CD4-positive, alpha-beta T cell treated with Interferon alpha-2 for 1 hour (primary cell): Measurements from ENCODE around the gene PAH.

Experiments
- DNase-seq, 2 donors: peaks; one replicate each; pipeline ENCODE4 v3.0.0-alpha.2; 2020 to 2022

PAH gene

DNA sequence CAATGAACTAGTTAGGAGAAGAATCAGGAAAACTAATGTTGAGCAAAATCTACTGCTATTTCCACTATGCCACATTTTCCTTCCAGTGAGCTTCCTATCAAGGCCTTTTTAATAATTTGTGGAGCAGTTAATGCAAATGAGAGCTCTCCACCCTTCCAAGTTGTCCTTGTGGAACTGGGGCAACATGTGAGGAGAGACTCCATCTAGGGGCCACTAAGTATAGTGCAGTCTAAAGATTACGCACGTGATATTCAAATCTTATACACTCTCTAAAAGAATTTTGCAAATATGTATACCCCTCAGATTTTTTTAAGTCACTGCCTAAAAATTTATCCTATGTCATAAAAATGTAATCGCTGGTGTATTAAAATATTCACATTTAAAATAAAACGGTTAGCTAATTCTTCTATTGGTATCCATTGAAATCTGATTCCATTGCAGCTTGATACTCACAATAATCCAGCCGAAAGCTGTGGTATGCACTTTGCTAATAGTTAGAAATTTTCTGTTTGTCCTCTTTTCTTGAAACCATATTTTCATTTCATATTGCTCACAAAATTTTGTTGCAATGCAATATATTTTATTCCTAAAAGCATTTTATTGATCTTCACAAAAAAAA is 100.1 kb downstream of the PAH start:
- DNase-seq = no peak

DNA sequence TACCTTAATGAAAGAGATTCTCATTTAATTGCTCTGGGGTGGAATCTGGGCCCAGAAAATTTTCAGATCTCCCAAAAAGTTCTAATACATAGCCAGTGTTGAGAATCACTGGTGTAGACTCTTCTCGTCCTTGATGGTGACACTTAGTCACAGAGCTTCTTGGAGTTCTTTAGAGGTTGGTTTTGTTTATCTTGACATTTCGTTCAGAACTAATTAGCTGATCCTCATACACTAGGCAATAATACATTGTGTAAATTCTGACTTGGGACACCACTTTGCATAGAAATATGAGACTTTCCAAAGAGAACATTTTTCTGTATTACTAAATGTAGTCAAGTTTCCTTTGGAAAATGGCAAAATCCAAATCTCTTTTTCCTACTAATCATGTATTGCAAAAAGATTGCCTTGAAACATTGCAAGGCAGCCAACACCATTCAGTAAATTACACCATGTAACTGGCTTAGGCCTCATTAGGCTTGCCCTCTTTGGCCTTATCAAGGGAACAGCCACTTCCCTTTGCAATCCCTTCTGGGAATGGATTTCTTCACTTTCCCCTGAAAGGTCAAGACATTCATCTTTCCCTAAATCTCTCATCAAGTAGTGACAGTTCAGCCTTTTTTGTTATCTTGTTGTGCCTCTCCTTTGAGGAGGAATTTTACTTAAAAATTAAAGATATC is 102.2 kb downstream of the PAH start:
- DNase-seq = no peak

DNA sequence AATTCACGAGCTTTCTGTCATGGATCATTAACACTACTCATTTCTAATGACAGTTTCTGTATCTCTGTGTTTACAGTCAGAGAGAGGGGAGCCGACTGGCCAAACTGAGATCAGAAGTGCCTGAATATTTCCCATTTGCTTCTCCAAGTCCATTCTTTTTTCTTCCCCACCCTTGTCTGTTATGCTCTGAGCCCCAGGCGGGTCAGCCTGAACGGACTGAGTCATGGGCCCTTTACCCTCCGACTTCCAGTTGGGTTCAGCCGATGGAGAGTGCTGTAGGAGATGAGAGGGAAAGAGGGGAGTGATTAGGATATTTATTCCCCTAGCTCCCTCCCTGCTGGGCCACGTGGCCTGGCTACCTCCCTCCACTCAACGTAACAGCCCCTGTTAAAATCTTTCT is 104.7 kb downstream of the PAH start:
- DNase-seq = no peak

GRCh38 chr12:102811110-102811737 is 105.8 kb downstream of the PAH start:
- peak in 1 of 2 donors; percentile 1 for DNase-seq

DNA sequence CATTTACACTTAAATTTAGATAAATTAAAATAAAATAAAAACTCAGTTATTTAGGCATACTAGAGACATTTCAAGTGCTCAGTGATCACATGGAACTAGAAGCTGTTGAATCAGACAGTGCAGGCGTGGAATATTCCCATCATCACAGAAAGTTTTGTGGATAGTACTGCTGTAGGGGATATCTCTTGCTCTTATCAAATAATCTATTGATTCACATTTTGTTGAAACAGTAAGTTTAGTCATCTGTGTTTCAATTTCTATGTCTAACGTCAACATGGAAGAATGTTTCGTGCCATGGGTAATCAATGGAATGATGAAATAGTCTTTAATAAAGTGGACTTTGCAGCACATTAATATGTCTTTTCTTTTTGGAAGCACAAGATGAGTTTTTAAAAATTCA is 108.6 kb downstream of the PAH start:
- DNase-seq = no peak

GRCh38 chr12:102806592-102806991 is 110.5 kb downstream of the PAH start:
- no peak for DNase-seq

DNA sequence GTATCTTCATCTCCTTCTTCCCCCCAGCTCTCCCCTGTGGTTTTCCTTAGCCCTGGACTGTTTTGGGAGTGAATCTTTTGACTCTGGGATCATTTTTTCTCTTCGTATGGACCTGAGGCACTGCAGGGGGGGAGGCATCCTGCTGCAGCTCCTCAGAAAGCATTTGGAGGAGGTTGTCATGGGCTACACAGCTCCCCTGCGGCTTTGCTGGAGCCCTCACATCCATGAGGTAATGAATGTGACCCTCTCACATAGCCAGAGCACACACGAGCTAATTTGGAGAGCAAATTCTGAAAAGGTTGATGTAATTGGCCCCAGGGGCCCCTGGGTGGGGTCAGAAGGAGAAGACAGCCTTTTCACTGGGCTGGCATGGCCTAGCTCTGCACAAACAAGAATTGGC is 110.9 kb downstream of the PAH start:
- no peak for DNase-seq

- no peak for DNase-seq
Measured at GRCh38 chr12:102800565-102800964, 116.5 kb downstream of the PAH start.

- no peak for DNase-seq
Measured at GRCh38 chr12:102799229-102799628, 117.8 kb downstream of the PAH start.

DNA sequence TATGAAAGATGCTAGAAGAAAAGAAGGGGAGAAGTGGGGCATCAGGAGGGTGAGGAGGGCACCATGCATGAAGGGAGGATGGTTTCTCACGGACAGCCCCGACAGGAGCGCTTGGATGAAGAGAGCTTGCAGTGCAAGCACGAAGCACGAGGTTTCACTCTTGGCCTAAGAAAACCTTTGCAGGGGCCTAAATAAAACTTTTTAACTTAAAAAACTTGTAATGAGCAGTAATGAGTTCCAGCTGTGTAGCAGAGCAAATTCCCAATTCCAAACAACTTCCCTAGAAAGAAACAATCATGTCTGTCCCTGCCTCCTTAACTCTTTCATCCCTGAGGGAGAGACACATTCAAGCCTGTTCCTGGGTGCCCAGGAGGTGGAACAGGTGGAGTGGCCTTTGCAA is 119.5 kb downstream of the PAH start:
- no peak for DNase-seq

DNA sequence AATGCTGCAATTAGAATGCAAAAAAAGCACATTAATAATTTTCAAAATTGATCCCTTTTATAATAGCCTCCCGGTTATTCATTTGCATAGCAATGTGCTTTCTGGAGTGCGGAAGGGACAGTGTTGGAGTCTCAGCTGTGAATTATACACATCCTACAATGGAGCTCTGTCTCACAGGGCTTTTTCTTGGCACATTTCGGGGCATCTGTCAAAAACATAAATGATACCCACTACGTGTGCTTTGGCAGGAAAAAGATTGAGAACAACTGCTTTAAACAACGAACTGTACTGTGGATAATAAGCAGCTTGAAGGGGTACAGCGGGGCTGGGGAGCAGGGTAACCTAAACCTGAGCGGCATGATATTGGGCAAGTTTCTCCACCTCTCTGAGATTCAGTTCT is 123.1 kb downstream of the PAH start:
- DNase-seq = no peak
